Epidermal melanocyte (primary cell): Measurements from ENCODE around the gene LRP1B.
"Not testable (repeated sequence)": the region's sequence is repeated elsewhere in the genome, so short reads cannot be mapped to it uniquely, and the experiment has no call there.

Source experiments
- DNase-seq: peaks from one replicate; pipeline ENCODE4 v3.0.0; 2011; ENCODE audit warnings: low spot score; ENCODE audit not compliant: insufficient read length

LRP1B gene

GRCh38 chr2:140491876-140492275 is 1638.9 kb downstream of the LRP1B start:
- DNase-seq = no peak

- DNase-seq = no peak
These were observed 1641.6 kb downstream of the LRP1B start for GRCh38 chr2:140489193-140489592.

GRCh38 chr2:140481136-140481535 is 1649.7 kb downstream of the LRP1B start:
- no peak for DNase-seq

- DNase-seq = no peak
These were observed 1657.0 kb downstream of the LRP1B start for GRCh38 chr2:140473851-140474250.

- no peak for DNase-seq
These were observed 1658.1 kb downstream of the LRP1B start for GRCh38 chr2:140472676-140473075.

- DNase-seq = no peak
These were observed 1665.5 kb downstream of the LRP1B start for GRCh38 chr2:140465301-140465700.

GRCh38 chr2:140462990-140463389 is 1667.8 kb downstream of the LRP1B start:
- DNase-seq = no peak

- no peak for DNase-seq
These were observed 1673.3 kb downstream of the LRP1B start for GRCh38 chr2:140457483-140457882.

GRCh38 chr2:140455315-140455714 is 1675.5 kb downstream of the LRP1B start:
- DNase-seq = no peak

GRCh38 chr2:140454717-140455116 is 1676.1 kb downstream of the LRP1B start:
- peak; percentile 26 for DNase-seq

GRCh38 chr2:140451324-140451723 is 1679.5 kb downstream of the LRP1B start:
- no peak for DNase-seq

- no peak for DNase-seq
These were observed 1688.5 kb downstream of the LRP1B start for GRCh38 chr2:140442319-140442718.

- DNase-seq = no peak
These were observed 1690.0 kb downstream of the LRP1B start for GRCh38 chr2:140440815-140441214.

- DNase-seq = no peak
These were observed 1693.9 kb downstream of the LRP1B start for GRCh38 chr2:140436936-140437335.

GRCh38 chr2:140427033-140427432 is 1703.8 kb downstream of the LRP1B start:
- DNase-seq = not testable (repeated sequence)

- DNase-seq = no peak
These were observed 1706.3 kb downstream of the LRP1B start for GRCh38 chr2:140424471-140424870.

- no peak for DNase-seq
These were observed 1708.1 kb downstream of the LRP1B start for GRCh38 chr2:140422759-140423158.

GRCh38 chr2:140417504-140417903 is 1713.3 kb downstream of the LRP1B start:
- no peak for DNase-seq

GRCh38 chr2:140416577-140416976 is 1714.2 kb downstream of the LRP1B start:
- no peak for DNase-seq

GRCh38 chr2:140415035-140415434 is 1715.8 kb downstream of the LRP1B start:
- not testable (repeated sequence) for DNase-seq

- no peak for DNase-seq
These were observed 1720.1 kb downstream of the LRP1B start for GRCh38 chr2:140410695-140411094.

GRCh38 chr2:140401056-140401455 is 1729.8 kb downstream of the LRP1B start:
- DNase-seq = no peak

- no peak for DNase-seq
These were observed 1738.0 kb downstream of the LRP1B start for GRCh38 chr2:140392824-140393223.

GRCh38 chr2:140384946-140385345 is 1745.9 kb downstream of the LRP1B start:
- no peak for DNase-seq
